Epithelial cell of proximal tubule (primary cell): ENCODE results near the gene PCDH15. TPM values are rescaled to one million over a fixed set of nuclear protein-coding genes. Genes with fewer than 3 reads are reported as not detected.
A peak's percentile ranks its signal among the peaks of the same experiment; 100 is the strongest.

Source experiments
- DNase-seq: peaks from one replicate; pipeline ENCODE4 v3.0.0-alpha.2; 2011; ENCODE audit warnings: low read depth
- H3K4me3 ChIP-seq: 2 replicates; pipeline ENCODE4 v1.5.1; 2011; ENCODE audit warnings: low read depth, mild to moderate bottlenecking, low read length
- total RNA-seq: library from RNA; depleted of rRNA; stranded (reverse); fragments of >200 nt; gene quantifications from 2 replicates; pipeline ENCODE4 v1.2.3, GENCODE V29; 2015
- TF ChIP-seq, protein P1 (sequence below): conservative IDR thresholded peaks from 2 replicates; pipeline ENCODE4 v1.5.1; 2012; ENCODE audit warnings: low read depth, mild to moderate bottlenecking, low read length

The PCDH15 gene
- total RNA-seq, 1 donor from 2014 or later, result not detected

DNA sequence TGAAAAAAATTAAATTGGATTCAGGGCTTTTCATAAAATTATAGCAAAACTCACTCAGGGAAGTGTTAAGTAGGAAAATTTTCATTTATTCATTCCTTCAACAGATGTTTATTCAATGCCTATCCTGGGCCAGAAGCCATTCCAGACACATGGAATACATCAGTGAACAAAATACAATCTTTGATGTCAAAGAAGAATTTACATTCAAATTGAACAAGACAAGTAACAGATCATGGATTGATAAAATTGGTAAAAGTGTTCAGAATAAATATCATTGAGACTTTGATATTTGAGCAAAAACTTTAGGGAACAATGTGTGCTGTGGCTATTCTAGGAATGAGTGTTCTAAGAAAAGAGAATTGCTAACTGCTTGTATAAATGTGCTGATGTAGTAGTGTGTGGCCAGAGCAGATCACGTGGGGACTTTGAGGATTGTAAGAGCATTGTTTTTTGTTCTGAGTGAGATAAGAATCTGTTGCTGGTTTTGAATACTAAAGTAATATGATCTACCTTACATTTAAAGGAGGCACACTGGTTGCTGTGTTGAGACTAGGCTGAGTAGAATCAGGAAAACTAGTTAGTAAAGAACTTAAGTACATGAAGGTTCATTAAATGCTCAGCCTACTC is 957.2 kb downstream of the PCDH15 start:
- no peak for DNase-seq
- no peak overlapping the region for H3K4me3 ChIP-seq
- TF ChIP-seq, protein P1, sequence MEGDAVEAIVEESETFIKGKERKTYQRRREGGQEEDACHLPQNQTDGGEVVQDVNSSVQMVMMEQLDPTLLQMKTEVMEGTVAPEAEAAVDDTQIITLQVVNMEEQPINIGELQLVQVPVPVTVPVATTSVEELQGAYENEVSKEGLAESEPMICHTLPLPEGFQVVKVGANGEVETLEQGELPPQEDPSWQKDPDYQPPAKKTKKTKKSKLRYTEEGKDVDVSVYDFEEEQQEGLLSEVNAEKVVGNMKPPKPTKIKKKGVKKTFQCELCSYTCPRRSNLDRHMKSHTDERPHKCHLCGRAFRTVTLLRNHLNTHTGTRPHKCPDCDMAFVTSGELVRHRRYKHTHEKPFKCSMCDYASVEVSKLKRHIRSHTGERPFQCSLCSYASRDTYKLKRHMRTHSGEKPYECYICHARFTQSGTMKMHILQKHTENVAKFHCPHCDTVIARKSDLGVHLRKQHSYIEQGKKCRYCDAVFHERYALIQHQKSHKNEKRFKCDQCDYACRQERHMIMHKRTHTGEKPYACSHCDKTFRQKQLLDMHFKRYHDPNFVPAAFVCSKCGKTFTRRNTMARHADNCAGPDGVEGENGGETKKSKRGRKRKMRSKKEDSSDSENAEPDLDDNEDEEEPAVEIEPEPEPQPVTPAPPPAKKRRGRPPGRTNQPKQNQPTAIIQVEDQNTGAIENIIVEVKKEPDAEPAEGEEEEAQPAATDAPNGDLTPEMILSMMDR, result no peak

DNA sequence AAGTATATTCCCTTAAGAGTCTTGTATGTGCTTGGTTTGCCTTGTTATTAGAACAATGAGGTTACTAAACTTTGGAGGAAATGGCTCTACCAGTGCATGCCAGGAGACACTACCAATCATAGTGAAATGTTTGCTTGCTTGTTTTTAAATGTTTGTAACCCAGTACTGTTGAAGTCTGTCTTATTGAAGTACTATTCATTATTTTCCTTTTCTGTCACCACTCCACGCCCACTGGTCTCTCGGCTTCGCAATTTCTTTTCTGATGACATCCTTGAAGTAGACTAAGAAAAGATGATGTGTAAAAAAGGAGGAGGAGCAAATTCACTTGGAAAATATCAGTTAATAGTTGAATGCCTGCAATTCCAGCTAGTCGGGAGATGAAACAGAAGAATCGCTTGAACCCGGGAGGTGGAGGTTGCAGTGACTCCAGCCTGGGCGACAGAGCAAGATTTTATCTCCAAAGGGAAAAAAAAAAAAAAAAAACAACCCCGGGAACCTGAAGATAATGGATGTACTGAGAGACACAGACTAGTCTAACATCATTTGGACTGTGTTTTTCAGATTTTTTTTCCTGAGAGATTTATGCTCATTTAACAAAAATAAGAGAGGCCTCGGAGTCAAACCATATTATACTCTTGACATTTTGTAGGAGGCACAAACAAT is 959.4 kb downstream of the PCDH15 start:
- DNase-seq, result no peak
- TF ChIP-seq, protein P1, result no peak
- no peak overlapping the region for H3K4me3 ChIP-seq

DNA sequence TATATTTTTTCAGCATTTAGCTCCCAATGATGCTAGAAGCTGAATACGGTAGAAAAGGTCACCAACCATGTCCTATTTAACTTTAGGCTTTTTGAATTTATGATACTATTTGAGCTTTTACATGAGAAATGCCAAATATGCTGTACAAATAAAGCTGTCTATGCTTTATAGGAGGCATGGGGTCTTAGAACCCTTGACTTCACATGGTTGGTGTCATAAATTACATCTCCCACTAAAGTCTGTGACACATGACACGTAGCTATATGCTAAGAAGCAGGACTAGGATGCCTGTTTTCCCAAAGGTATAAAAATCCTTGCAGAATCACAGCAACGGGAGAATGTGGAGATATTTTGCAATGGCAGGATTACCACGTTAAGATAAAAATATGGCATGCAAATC is 960.4 kb downstream of the PCDH15 start:
- DNase-seq, result no peak
- no peak overlapping the region for H3K4me3 ChIP-seq
- TF ChIP-seq, protein P1, result no peak

DNA sequence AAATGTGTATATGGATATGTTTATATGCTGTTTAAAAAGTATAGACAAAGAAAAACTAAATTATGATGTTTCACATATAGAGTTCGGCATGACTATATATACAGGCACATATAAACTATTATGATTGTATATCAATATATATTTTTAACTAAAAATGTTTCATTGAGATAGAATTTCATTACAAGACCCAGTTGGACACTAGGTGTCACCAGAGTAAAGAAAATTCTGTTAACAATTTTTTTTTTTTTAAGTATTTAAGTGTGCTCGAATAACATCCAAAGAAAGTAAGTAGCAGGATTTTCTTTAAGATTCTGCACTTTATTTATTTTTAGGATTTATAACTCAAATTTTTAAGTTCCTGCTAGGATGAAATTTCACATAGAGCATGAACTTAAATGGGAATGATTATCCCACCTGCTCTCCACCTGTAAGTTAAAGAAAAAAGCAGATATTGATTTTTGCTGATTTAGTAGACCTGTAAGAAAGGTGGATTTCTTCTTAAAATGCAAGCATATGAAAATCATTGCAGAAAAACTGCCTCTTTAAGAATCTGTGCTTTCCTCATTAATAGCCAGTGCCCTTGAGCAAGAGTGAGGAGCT is 961.5 kb downstream of the PCDH15 start:
- DNase-seq, result no peak
- TF ChIP-seq, protein P1, result peak; percentile 51
- no peak overlapping the region for H3K4me3 ChIP-seq

DNA sequence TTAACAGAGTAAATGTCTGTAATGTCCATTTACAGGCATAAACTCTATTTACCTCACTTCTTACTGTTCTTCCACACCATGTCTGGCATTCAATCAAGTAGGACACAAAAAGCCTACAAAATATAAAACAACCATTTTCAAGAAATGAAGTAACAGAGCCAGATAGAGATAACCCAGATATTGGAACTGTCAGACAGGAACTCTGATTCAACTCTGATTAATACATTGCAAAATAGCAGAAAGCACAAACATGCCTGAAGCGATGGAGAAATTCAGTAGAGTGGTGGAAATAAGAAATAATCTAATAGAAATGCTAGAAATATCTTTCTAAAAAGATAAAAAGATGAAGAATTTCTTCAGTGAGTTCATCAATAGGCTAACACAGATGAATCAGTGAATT is 964.4 kb downstream of the PCDH15 start:
- DNase-seq, result no peak
- TF ChIP-seq, protein P1, result no peak
- H3K4me3 ChIP-seq, result no peak overlapping the region

DNA sequence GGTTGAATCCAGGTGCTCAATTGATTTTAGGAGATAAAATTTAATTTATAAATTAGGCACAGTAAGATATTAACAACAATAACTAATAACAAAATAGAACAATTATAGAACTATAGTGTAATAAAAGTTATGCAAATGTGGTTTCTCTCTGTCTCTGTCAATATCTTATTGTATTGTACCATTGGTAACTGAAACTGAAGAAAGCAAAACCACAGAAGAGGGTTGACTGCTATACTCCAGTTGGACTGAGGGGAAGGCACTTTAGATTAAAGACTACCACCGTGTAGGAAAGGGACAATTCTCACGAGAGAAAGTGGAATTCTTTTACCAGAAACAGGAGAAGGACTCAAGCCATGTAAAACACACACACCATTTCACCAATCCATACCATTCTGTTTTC is 967.1 kb downstream of the PCDH15 start:
- DNase-seq, result no peak
- TF ChIP-seq, protein P1, result no peak
- no peak overlapping the region for H3K4me3 ChIP-seq

DNA sequence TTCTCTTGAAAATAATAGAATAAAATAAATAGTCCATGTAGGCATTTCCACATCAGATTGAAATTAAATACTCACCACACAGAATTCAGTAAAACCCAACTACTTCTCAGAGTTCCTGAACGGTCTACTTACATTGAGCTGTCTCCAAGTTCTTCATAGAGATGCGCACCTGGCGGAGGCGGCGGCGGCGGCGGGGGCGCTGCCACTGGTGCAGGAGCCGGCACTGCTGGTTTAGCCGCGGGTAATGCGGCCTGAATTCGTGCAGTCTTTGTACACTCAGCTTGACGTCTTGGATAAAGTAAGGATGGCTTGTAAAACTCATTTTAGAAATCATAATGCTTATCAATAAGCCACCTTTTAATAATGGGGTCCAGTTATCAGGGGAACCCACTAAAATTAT is 973.8 kb downstream of the PCDH15 start:
- H3K4me3 ChIP-seq, result no peak overlapping the region
- TF ChIP-seq, protein P1, result no peak
- no peak for DNase-seq
